OCI-LY7 (cell line): ENCODE measurements around the gene IDE.
"Not testable (repeated sequence)": the region's sequence is repeated elsewhere in the genome, so short reads cannot be mapped to it uniquely, and the experiment has no call there.

Source experiments
- CTCF ChIP-seq: fragments of 200-600 bp; sonication (generic); conservative IDR thresholded peaks from 2 replicates; pipeline ENCODE4 v1.5.1; 2014; ENCODE audit warnings: mild to moderate bottlenecking, antibody characterized with exemption, low read length, moderate library complexity, mixed read lengths
- EZH2phosphoT487 ChIP-seq: fragments of 200-600 bp; sonication (generic); IDR thresholded peaks from 2 replicates; pipeline ENCODE4 v1.6.1; 2018; ENCODE audit warnings: low read depth, borderline replicate concordance, mild to moderate bottlenecking, mixed run types, antibody characterized with exemption, low read length, moderate library complexity, mixed read lengths

DNA sequence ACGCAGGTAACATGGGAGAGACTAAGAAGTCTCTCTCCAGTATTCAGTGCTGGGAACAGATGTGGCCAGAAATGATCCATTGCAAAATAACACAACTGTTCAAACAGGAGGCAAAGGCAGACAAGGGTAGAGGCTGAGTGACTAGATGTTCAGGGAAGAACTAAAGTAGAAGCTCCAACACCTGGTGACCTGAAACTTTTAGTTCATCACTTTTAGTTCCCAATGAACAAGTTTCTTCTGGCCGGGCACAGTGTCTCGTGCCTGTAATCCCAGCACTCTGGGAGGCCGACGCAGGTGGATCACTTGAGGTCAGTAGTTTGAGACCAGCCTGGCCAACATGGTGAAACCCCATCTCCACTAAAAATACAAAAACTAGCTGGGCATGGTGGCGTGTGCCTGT lies 118.9 kb downstream of the IDE start:
- TF ChIP-seq CTCF, EZH2phosphoT487: not testable (repeated sequence)
